ENCODE data around the gene MAP2K2.

MAP2K2 gene

DNA sequence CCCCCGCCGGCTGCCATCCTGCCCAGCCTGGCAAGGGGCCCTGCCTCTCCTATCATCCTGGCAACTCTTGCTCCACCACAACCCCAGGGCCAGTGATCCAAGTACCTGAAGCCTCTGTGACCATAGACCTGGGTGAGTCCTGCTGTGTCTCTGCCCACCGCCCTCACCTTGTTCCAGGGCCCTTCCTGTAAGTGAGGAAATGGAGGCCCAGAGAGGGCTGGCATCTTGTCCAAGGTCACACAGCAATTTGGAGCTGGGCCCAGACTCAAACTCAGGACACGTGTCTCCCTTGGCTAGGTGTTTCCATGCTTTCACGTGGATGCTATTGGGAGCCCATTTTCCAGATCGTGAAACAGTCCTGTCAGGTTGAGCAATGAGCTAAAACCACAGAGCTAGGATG lies 33.2 kb upstream of the MAP2K2 start:
- DNase-seq (ENCODE audit: low read depth, low spot score), result no peak
- POLR2A ChIA-PET, result no interaction called here
- TF ChIP-seq, protein P1, sequence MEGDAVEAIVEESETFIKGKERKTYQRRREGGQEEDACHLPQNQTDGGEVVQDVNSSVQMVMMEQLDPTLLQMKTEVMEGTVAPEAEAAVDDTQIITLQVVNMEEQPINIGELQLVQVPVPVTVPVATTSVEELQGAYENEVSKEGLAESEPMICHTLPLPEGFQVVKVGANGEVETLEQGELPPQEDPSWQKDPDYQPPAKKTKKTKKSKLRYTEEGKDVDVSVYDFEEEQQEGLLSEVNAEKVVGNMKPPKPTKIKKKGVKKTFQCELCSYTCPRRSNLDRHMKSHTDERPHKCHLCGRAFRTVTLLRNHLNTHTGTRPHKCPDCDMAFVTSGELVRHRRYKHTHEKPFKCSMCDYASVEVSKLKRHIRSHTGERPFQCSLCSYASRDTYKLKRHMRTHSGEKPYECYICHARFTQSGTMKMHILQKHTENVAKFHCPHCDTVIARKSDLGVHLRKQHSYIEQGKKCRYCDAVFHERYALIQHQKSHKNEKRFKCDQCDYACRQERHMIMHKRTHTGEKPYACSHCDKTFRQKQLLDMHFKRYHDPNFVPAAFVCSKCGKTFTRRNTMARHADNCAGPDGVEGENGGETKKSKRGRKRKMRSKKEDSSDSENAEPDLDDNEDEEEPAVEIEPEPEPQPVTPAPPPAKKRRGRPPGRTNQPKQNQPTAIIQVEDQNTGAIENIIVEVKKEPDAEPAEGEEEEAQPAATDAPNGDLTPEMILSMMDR (IDR thresholded peaks at IDR 0.05; ENCODE audit: insufficient read depth, low read length, missing control alignments), result no peak
- no peak overlapping the region for H3K4me3 ChIP-seq (ENCODE audit: low read depth, low read length)
- CTCF ChIA-PET, result interaction anchor here (1.1 to 2.9 kb wide), 2 partner anchors 9 to 17 kb away, joined by 3 to 13 read pairs; no protein-coding TSS in a partner anchor

DNA sequence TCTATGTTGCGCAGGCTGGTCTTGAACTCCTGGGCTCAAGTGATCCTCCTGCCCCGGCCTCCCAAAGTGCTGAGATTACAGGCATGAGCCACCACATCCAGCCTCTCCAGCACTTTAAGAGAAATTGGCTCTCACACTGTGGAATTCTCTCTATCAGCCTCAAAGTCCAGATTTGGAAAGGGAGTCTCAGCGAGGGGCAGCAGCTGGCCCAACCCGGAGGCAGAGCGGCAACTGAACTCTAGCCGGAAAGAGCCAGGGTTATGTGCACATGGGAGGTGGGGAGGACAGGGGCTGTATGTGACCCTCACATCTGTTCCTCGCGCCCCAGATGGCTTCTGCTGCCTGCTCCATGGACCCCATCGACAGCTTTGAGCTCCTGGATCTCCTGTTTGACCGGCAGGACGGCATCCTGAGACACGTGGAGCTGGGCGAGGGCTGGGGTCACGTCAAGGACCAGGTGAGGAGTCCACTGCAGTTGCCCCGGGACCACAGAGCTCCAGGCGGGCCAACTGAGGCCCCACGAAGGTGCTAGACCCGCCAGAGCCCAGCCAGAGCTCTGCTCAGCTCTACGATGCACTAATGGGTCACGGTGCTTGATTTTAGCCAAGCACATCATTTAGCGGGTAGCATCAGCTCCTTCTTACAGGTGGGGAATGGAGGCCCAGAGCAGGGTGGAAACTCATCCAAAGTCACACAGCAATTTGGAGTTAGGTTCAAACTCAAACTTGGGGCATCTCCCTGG lies 30.8 kb upstream of the MAP2K2 start:
- DNase-seq (ENCODE audit: low read depth, low spot score), result no peak
- H3K4me3 ChIP-seq (ENCODE audit: low read depth, low read length), result no peak overlapping the region
- TF ChIP-seq, protein P1 (IDR thresholded peaks at IDR 0.05; ENCODE audit: insufficient read depth, low read length, missing control alignments), result no peak
- POLR2A ChIA-PET, result no interaction called here
- CTCF ChIA-PET, result interaction anchor here (0.7 to 3.3 kb wide), 2 partner anchors 15 to 52 kb away, joined by 4 to 34 read pairs; no protein-coding TSS in a partner anchor

DNA sequence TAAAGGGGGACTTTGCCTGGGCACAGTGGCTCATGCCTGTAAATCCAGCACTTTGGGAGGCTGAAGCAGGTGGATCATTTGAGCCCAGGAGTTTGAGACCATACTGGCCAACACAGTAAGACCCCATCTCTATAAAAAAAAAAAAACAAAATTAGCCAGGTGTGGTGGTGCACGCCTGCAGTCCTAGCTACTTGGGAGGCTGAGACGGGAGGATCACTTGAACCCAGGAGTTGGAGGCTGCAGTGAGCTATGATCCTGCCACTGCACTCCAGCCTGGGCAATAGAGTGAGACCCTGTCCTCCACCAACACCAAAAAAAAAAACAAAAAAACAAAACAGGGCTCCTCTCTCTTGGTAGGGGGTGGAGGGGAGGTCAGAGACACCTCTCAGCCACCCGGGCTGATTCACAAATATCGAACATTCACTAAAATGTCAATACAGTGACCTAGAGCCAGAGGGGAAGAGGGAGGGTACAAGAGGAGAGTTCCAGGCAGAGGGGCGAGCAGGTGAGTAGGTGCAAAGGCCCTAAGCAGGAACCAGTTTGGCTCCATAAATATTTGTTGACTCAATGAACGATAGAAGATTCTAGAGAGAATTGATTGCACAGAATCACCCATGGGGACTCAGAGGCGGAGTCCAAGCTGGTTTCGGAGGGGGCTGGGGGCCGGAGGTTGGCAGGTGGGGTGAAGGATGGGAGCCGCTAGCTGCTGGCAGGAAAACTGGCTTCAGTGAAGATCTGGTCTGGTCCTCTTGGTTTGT lies 28.5 kb upstream of the MAP2K2 start:
- no peak overlapping the region for H3K4me3 ChIP-seq (ENCODE audit: low read depth, low read length)
- DNase-seq (ENCODE audit: low read depth, low spot score), result no peak
- TF ChIP-seq, protein P1 (IDR thresholded peaks at IDR 0.05; ENCODE audit: insufficient read depth, low read length, missing control alignments), result no peak
- CTCF ChIA-PET, result interaction anchor here (3.3 kb wide), 1 partner anchor 12 kb away, joined by 34 read pairs; no protein-coding TSS in a partner anchor
- POLR2A ChIA-PET, result no interaction called here

DNA sequence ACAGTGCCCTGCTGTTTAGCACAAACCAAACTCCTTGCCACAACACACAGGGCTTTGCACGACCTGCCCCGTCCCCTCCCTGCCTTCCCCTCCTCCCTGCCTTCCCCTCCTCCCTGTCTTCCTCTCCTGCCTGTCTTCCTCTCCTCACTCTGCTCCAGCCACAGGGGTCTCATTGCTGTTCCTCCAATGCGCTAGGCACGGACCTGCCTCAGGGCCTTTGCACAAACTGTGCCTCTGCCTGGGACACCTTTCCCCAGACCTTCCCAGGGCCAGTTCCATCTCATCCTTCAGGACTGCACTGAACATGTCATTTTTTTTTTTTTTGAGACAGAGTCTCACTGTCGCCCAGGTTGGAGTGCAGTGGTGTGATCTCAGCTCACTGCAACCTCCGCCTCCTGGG lies 27.7 kb upstream of the MAP2K2 start:
- ChIA-PET CTCF (interaction anchor here (0.9 kb wide), 1 partner anchor 12 kb away, joined by 3 read pairs; no protein-coding TSS in a partner anchor), POLR2A (no interaction called here)
- DNase-seq (ENCODE audit: low read depth, low spot score), result no peak
- H3K4me3 ChIP-seq (ENCODE audit: low read depth, low read length), result no peak overlapping the region
- TF ChIP-seq, protein P1 (IDR thresholded peaks at IDR 0.05; ENCODE audit: insufficient read depth, low read length, missing control alignments), result no peak

DNA sequence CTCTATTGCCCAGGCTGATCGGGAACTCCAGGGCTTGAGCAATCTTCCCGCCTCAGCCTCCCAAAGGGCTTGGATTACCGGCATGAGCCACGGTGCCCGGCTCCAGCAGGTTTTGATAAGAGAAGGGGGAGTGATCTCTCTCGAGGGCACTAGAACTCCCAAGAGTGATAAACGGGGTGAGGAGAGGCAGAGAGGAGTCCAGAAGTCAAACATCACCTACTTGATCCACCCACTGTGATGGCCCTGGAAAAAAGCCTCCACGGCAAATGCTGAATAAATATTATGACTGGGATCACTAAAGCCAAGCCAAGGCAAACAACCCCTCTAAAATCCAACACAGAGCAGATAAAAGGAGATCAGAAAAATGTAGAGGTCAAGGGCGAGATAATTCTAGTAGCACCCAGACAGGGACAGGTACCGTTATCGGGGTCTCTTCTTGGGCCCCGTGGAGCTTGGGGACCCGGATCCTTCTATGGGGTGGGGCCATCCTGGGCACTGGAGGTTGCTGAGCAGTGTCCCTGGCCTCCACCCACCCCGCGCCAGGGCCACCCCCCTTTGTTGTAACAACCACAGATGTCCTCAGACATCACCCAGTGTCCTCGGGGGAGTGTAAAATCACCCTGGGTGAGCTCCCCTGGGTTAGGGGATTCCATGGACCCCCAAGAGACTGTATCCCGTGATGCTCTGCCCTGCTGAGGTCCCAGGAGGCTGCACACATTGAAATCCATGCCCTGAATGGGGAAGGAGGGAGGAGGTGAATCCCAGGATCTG lies 25.8 kb upstream of the MAP2K2 start:
- TF ChIP-seq, protein P1 (IDR thresholded peaks at IDR 0.05; ENCODE audit: insufficient read depth, low read length, missing control alignments), result no peak
- POLR2A ChIA-PET, result no interaction called here
- DNase-seq (ENCODE audit: low read depth, low spot score), result no peak
- no peak overlapping the region for H3K4me3 ChIP-seq (ENCODE audit: low read depth, low read length)
- CTCF ChIA-PET, result interaction anchor here (0.8 to 1.0 kb wide), 2 partner anchors 9 to 11 kb away, joined by 3 to 5 read pairs; no protein-coding TSS in a partner anchor
